ENCODE results near the gene RAD51B. TPM values are rescaled to one million over a fixed set of nuclear protein-coding genes. Genes with fewer than 3 reads are reported as not detected.

Gene RAD51B
- total and polyA plus RNA-seq, 2 of the 13 experiments (the other 11 are each of a cell fraction or from before 2014, with no cell fraction given): 7.0 to 9.5 TPM

- ChIA-PET POLR2A (no interaction called here), CTCF (ENCODE audit: low intra/inter-chr PET ratio, low total read pairs) (no interaction called here)
- H2AFZ ChIP-seq (ENCODE audit: low read length): no peak overlapping the region
- DNase-seq (ENCODE audit: low spot score): no peak
- H3K27ac ChIP-seq (ENCODE audit: extremely low read length, insufficient read depth, low read length): no peak overlapping the region
- H4K20me1 ChIP-seq (ENCODE audit: insufficient read depth, low read length): no peaks in the 10 kb centered on the region
- BruUV-seq (replicated peaks): no TSS peak
- H3K4me1 ChIP-seq (ENCODE audit: insufficient read depth, low read length): no peaks in the 10 kb centered on the region
- in situ Hi-C loops (cut with HindIII; ENCODE audit: extremely low pct_ligation_motif_present, low pct_unique_long_range_greater_than_20kb) (no loop called here), intact Hi-C loops (cut with micrococcal nuclease; ENCODE audit: unreplicated experiment) (no loop called here)
- H3K36me3 ChIP-seq (replicated peaks in 1 of 2; ENCODE audit: control insufficient read depth in 1 of 2, insufficient read depth in 2 of 2, low read length in 2 of 2): no peaks in the 10 kb centered on the region
- no peaks in the 10 kb centered on the region for H3K27me3 ChIP-seq (ENCODE audit: control insufficient read depth in 1 of 2, insufficient read depth in 2 of 2, low read length in 2 of 2)
- no peak overlapping the region for H3K4me2 ChIP-seq (ENCODE audit: low read depth, low read length)
- H3K79me2 ChIP-seq (ENCODE audit: insufficient read depth, low read length): no peaks in the 10 kb centered on the region
- H3K9me3 ChIP-seq (ENCODE audit: low read length): no peaks in the 10 kb centered on the region
- ATAC-seq: no peak
- no peak overlapping the region for H3K4me3 ChIP-seq (replicated peaks in 1 of 3; ENCODE audit: insufficient read depth in 1 of 3, low read depth in 2 of 3, low read length in 3 of 3)
- no peak overlapping the region for H3K9ac ChIP-seq (ENCODE audit: insufficient read depth, low read depth, low read length)
- TF ChIP-seq FOXC1 (CRISPR knock-in tag; IDR thresholded peaks at IDR 0.05; ENCODE audit: borderline replicate concordance) (no peak), ZC3H13 (CRISPR knock-in tag; IDR thresholded peaks at IDR 0.05) (no peak), MIXL1 (CRISPR knock-in tag; IDR thresholded peaks at IDR 0.05) (no peak), ZNF737 (CRISPR knock-in tag; IDR thresholded peaks at IDR 0.05; ENCODE audit: borderline replicate concordance) (no peak), ZNF780A (CRISPR knock-in tag; IDR thresholded peaks at IDR 0.05) (no peak), JUNB (CRISPR knock-in tag; IDR thresholded peaks at IDR 0.05; ENCODE audit: borderline replicate concordance) (no peak), TOPORS (CRISPR knock-in tag; IDR thresholded peaks at IDR 0.05) (no peak), MYNN (CRISPR knock-in tag; IDR thresholded peaks at IDR 0.05; ENCODE audit: low read depth) (no peak), ZNF841 (CRISPR knock-in tag; IDR thresholded peaks at IDR 0.05; ENCODE audit: borderline replicate concordance) (no peak), FOXK2 (IDR thresholded peaks at IDR 0.05) (no peak), ZNF329 (CRISPR knock-in tag; IDR thresholded peaks at IDR 0.05; ENCODE audit: low read depth) (no peak), ZBTB33 (CRISPR knock-in tag; IDR thresholded peaks at IDR 0.05) (no peak), IKZF1 (IDR thresholded peaks at IDR 0.05) (no peak), KLF13 (CRISPR knock-in tag; IDR thresholded peaks at IDR 0.05) (no peak), E2F5 (CRISPR knock-in tag; conservative IDR thresholded peaks at IDR 0.05) (no peak)
- FAIRE-seq: no peak
These were observed 398.3 kb downstream of the RAD51B start for GRCh38 chr14:68217791-68218340.

Data from HepG2 (cell line).